Neural cell (in vitro differentiated cells): ENCODE results near the gene TSPOAP1. TPM values are rescaled to one million over a fixed set of nuclear protein-coding genes. Genes with fewer than 3 reads are reported as not detected.

ENCODE experiments used
- H2AFZ ChIP-seq: fragments of 200-600, 300-800 bp; sonication (generic), shearing (Covaris generic); 2 replicates; pipeline ENCODE4 v1.6.0; 2014; ENCODE audit warnings: low read depth, mild to moderate bottlenecking, antibody characterized with exemption, low read length, moderate library complexity
- H3F3A ChIP-seq: fragments of 200-600 bp; shearing (Covaris generic); 2 replicates; pipeline ENCODE4 v1.6.1; 2016; ENCODE audit warnings: mild to moderate bottlenecking, moderate library complexity, mixed read lengths, antibody characterized with exemption, low read length; ENCODE audit not compliant: insufficient read depth, poor library complexity, severe bottlenecking
- H3K27ac ChIP-seq: fragments of 200-600, 300-800 bp; sonication (generic), shearing (Covaris generic); 2 replicates; pipeline ENCODE4 v1.5.1; 2014; ENCODE audit warnings: mild to moderate bottlenecking, low read length, moderate library complexity
- H3K27me3 ChIP-seq: fragments of 300-800, 200-600 bp; sonication (generic), shearing (Covaris generic); 2 replicates; pipeline ENCODE4 v1.6.0; 2014; ENCODE audit warnings: mild to moderate bottlenecking, low read depth, low read length, moderate library complexity; ENCODE audit not compliant: insufficient read depth
- H3K36me3 ChIP-seq: fragments of 300-800, 200-600 bp; sonication (generic), shearing (Covaris generic); 2 replicates; pipeline ENCODE4 v1.5.1; 2014; ENCODE audit warnings: mild to moderate bottlenecking, antibody characterized with exemption, low read length, moderate library complexity; ENCODE audit not compliant: insufficient read depth
- H3K4me2 ChIP-seq: fragments of 300-800, 200-600 bp; sonication (generic), shearing (Covaris generic); 2 replicates; pipeline ENCODE4 v1.6.0; 2014; ENCODE audit warnings: mild to moderate bottlenecking, low read length
- H3K4me3 ChIP-seq: fragments of 300-800, 200-600 bp; sonication (generic), shearing (Covaris generic); 2 replicates; pipeline ENCODE4 v1.5.1; 2014; ENCODE audit warnings: mild to moderate bottlenecking, low read length, moderate library complexity
- H3K79me2 ChIP-seq: fragments of 200-600 bp; shearing (Covaris generic); replicated peaks from 2 replicates; pipeline ENCODE4 v1.6.0; 2014; ENCODE audit warnings: mild to moderate bottlenecking, low read length, moderate library complexity; ENCODE audit not compliant: insufficient read depth
- H3K9ac ChIP-seq: fragments of 300-800, 200-600 bp; sonication (generic), shearing (Covaris generic); 2 replicates; pipeline ENCODE4 v1.6.1; 2016; ENCODE audit warnings: mild to moderate bottlenecking, low read length, mixed read lengths
- H3K9me2 ChIP-seq: fragments of 200-600 bp; shearing (Covaris generic); 2 replicates; pipeline ENCODE4 v1.6.1; 2016; ENCODE audit warnings: mild to moderate bottlenecking, low read length, mixed read lengths; ENCODE audit not compliant: insufficient read depth
- H3K9me3 ChIP-seq: fragments of 200-600, 300-800 bp; sonication (generic), shearing (Covaris generic); 2 replicates; pipeline ENCODE4 v1.6.1; 2016; ENCODE audit warnings: mild to moderate bottlenecking, mixed run types, low read length, moderate library complexity, mixed read lengths
- H4K20me1 ChIP-seq: fragments of 200-600 bp; shearing (Covaris generic); 2 replicates; pipeline ENCODE4 v1.6.1; 2016; ENCODE audit warnings: mild to moderate bottlenecking, mixed run types; ENCODE audit not compliant: insufficient read depth
- CTCF ChIP-seq: fragments of 450-650 bp; IDR thresholded peaks from 2 replicates; pipeline ENCODE4 v1.5.1; 2014; ENCODE audit warnings: antibody characterized with exemption, mild to moderate bottlenecking, moderate library complexity; ENCODE audit not compliant: poor library complexity, severe bottlenecking
- EP300 ChIP-seq: fragments of 450-650 bp; conservative IDR thresholded peaks from 2 replicates; pipeline ENCODE4 v1.6.1; 2014; ENCODE audit warnings: antibody characterized with exemption, mild to moderate bottlenecking, moderate library complexity; ENCODE audit not compliant: poor library complexity, severe bottlenecking
- EZH2 ChIP-seq: fragments of 200-600, 300-800 bp; shearing (Covaris generic), sonication (generic); IDR thresholded peaks from 2 replicates; pipeline ENCODE4 v1.6.1; 2014; ENCODE audit warnings: antibody characterized with exemption, low read length, borderline replicate concordance, mild to moderate bottlenecking; ENCODE audit not compliant: insufficient read depth, poor library complexity, severe bottlenecking
- MXI1 ChIP-seq: fragments of 450-650 bp; conservative IDR thresholded peaks from 2 replicates; pipeline ENCODE4 v1.6.1; 2014; ENCODE audit warnings: antibody characterized with exemption, mild to moderate bottlenecking; ENCODE audit not compliant: poor library complexity, severe bottlenecking
- POLR2AphosphoS5 ChIP-seq: IDR thresholded peaks from 2 replicates; pipeline ENCODE4 v1.6.1; 2012
- RAD21 ChIP-seq: fragments of 450-650 bp; conservative IDR thresholded peaks from 2 replicates; pipeline ENCODE4 v1.6.1; 2014; ENCODE audit warnings: antibody characterized with exemption, mild to moderate bottlenecking, moderate library complexity
- REST ChIP-seq: IDR thresholded peaks from 2 replicates; pipeline ENCODE4 v1.6.1; 2012; ENCODE audit warnings: borderline replicate concordance
- SMC3 ChIP-seq: fragments of 450-650 bp; conservative IDR thresholded peaks from 2 replicates; pipeline ENCODE4 v1.6.1; 2014; ENCODE audit warnings: antibody characterized with exemption, mild to moderate bottlenecking, moderate library complexity; ENCODE audit not compliant: poor library complexity
- TAF1 ChIP-seq: IDR thresholded peaks from 2 replicates; pipeline ENCODE4 v1.6.1; 2012; ENCODE audit warnings: low read depth
- polyA plus RNA-seq: library from polyadenylated mRNA; depleted of rRNA; stranded (reverse); fragments of >200 nt; gene quantifications from 2 replicates; pipeline ENCODE4 v1.2.3, GENCODE V29; 2014

The TSPOAP1 gene
- polyA plus RNA-seq, 1 donor from 2014 or later: 103 TPM

GRCh38 chr17:58316260-58316960, 12.2 kb downstream of the TSPOAP1 start:
- Histone ChIP-seq H4K20me1 (no peaks in the 10 kb centered on the region), H3K36me3 (no peaks in the 10 kb centered on the region), H3K9me2 (no peaks in the 10 kb centered on the region), H3K27me3 (no peaks in the 10 kb centered on the region), H3K79me2 (no peaks in the 10 kb centered on the region), H3K4me2 (no peak overlapping the region), H3K9ac (no peak overlapping the region), H3K9me3 (no peaks in the 10 kb centered on the region), H3F3A (no peaks in the 10 kb centered on the region), H2AFZ (no peak overlapping the region), H3K27ac (no peak overlapping the region), H3K4me3 (no peak overlapping the region)
- TF ChIP-seq RAD21 (no peak), MXI1 (no peak), TAF1 (no peak), EP300 (no peak), EZH2 (no peak), REST (no peak), POLR2AphosphoS5 (no peak), SMC3 (no peak), CTCF (no peak)

- H3K4me2 ChIP-seq: no peak overlapping the region
- H3K9ac ChIP-seq: no peak overlapping the region
- no peaks in the 10 kb centered on the region for H3K36me3 ChIP-seq
- no peaks in the 10 kb centered on the region for H3K9me2 ChIP-seq
- no peaks in the 10 kb centered on the region for H3K79me2 ChIP-seq
- no peak for TF ChIP-seq EP300
- no peak for TF ChIP-seq POLR2AphosphoS5
- no peak for TF ChIP-seq REST
- TF ChIP-seq SMC3: no peak
- TF ChIP-seq MXI1: no peak
- no peak for TF ChIP-seq CTCF
- TF ChIP-seq TAF1: no peak
- no peak for TF ChIP-seq RAD21
- TF ChIP-seq EZH2: no peak
- no peak overlapping the region for H2AFZ ChIP-seq
- no peaks in the 10 kb centered on the region for H3K27me3 ChIP-seq
- no peak overlapping the region for H3K27ac ChIP-seq
- H3K9me3 ChIP-seq: no peaks in the 10 kb centered on the region
- no peak overlapping the region for H3K4me3 ChIP-seq
- no peaks in the 10 kb centered on the region for H4K20me1 ChIP-seq
- no peaks in the 10 kb centered on the region for H3F3A ChIP-seq
These were observed 12.8 kb downstream of the TSPOAP1 start for GRCh38 chr17:58315750-58316149.
